ENCODE measurements around the gene ITCH.

DNA sequence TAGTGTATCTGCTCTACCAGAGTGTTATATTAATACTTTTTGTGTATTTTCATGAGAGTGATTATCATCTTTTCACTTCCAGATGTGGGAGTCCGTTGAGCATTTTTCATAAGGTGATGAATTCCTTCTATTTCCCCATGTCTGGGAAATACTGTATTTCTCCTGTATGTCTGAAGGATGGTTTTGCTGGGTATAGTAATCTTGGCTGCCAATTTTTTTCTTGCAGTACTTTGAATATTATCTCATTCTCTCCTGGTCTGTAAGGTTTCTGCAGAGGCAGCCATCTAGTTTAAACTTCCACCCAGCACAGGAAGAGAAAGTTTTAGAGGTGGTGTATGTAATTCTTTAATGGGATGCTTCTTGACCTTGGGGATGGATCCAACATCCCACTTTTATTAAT lies 137.8 kb downstream of the ITCH start:
- no peak for TF ChIP-seq POLR2AphosphoS5 (IDR thresholded peaks at IDR 0.05; ENCODE audit: borderline replicate concordance, low read depth, low read length)
- no peak for TF ChIP-seq EZH2 (IDR thresholded peaks at IDR 0.05)

Data from SK-N-MC (cell line).